GM21515 (cell line): ENCODE measurements around the gene TSPAN4.

Experiments used
- ATAC-seq: cut with Tn5 transposase; IDR thresholded peaks from one replicate; pipeline ENCODE4 v1.9.1; 2021; ENCODE audit not compliant: unreplicated experiment

Gene TSPAN4

GRCh38 chr11:863023-863909 is 20.6 kb downstream of the TSPAN4 start:
- no peak for ATAC-seq

DNA sequence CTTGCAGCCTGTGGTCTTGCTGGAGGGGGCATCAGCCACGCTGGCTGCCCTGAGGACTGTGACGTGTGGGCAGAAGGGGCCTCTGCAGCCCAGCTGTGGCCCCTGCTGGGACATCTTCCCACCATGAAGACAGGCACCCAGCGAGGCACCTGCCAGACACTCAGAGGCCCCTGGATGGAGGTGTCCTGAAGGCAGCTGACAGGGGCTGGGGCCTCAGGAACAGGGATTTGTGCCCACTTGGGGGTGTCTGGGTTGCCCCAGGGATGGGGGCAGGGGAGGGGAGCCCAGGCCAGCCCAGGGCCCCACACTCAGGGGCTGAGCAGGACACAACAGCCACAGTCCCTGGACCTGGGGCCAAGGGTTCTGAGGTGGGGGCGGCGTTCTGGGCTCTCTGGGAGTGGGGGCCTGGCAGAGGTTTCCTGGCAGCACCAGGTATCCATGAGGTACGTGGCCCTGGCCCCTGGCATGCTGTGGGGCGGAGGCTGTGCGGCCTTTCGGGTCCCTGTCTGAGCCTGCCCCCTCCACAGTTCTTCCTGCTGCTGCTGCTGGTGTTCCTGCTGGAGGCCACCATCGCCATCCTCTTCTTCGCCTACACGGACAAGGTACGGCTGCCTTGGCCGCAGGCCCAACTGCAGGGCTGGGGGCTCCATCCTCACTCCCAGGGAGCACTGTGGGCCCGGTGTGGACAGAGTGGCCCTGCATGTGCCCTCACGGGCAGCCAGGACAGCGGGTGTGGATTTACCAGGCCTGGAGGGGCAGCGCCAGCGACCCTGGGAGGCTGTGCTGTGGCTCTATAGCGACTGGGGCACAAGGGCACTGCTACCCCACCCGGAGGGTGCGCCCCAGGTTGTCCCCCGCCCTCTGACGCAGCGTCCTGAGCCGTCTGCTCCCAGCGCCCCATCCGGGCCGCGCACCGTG is 21.5 kb downstream of the TSPAN4 start:
- no peak for ATAC-seq

- no peak for ATAC-seq
Observed at GRCh38 chr11:864898-865297, 22.2 kb downstream of the TSPAN4 start.

DNA sequence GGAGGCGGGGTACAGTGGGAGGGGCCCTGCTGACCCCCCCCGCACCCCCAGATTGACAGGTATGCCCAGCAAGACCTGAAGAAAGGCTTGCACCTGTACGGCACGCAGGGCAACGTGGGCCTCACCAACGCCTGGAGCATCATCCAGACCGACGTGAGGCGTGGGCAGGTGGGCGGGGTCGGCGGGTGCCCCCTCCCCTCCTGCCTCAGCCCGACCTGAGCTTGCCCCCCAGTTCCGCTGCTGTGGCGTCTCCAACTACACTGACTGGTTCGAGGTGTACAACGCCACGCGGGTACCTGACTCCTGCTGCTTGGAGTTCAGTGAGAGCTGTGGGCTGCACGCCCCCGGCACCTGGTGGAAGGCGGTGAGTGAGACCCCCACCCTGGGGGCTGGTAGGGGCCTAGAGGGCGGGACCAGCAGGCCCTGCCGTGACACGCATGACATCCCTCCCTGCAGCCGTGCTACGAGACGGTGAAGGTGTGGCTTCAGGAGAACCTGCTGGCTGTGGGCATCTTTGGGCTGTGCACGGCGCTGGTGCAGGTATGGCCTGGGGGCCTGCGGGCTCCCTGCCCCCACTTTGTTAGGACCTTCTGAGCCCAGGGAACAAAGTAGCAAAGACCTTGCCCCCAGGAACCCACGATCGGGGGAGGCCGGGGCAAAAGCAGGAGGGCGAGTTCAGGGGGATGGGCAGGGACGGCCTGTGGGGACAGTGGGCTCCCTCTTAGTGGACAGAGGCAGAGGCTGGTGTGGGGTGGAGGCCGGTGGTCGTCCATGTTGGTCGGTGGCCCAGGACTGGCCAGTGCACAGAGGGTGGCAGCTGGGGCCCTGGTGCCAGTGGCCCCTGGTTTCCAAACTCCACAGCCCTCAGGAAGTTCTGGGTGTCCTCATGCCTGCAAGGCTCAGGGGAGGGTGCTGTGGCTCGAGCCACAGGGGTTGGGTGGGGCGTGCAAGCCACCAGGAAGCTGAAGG is 23.1 kb downstream of the TSPAN4 start:
- no peak for ATAC-seq

DNA sequence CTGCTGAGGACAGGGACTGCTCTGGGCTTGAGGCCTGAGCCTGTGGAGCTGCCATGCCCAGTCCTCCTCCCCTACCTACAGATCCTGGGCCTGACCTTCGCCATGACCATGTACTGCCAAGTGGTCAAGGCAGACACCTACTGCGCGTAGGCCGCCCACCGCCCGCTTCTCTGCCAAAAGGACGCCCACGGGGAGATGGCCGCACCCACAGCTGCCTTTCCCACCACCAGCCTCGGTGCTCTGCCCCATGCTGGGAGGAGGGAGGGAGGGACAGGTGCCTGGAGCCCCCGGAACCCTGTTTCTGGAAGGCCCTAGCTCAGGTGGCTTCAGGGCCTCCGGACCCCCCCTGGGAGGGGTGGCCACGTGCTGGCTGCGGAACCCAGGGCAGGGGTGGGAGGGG is 23.8 kb downstream of the TSPAN4 start:
- no peak for ATAC-seq

DNA sequence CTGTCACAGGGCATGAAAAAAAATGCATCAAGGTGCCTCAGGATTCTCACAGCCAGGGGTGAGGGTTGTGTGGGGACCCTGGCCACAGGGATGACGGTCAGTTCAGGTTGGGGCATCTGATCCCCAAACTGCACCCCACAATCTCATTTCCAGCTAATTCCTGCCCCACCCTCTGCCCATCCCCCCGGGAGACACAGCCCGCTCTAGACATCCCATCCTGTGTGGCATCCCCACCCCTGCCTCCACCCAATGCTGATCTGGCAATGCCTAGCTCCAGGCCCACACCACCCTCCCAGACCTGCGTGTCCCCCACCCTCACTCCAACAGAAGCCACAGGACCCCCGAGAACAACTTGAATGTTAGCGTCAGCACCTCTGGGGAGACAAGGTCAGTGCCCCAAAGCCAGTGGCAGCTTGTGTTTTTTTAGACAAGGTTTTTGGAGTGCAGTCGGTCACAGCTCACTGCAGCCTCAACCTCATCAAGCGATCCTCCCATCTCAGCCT is 25.3 kb downstream of the TSPAN4 start:
- no peak for ATAC-seq

DNA sequence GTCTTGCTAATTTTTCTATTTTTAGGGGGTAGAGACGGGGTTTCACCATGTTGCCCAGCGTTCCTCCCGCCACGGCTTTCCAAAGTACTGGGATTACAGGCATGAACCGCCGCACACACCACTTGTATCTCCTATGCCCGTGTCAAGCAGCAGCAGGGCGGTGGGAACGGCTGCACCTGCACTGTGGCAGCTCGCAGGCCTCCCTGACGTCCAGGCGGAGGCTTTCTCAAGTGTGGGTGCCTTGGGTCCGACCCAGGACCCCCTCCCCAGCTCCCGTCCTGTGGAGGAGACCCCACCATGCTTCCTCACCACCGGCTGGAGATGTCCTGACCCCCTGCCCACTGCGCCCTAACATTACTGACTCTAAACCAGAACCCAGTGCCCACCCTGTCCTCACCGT is 25.7 kb downstream of the TSPAN4 start:
- ATAC-seq, result no peak

GRCh38 chr11:868802-869201 is 26.1 kb downstream of the TSPAN4 start:
- no peak for ATAC-seq

- no peak for ATAC-seq
Observed at GRCh38 chr11:869399-870126, 26.9 kb downstream of the TSPAN4 start.

DNA sequence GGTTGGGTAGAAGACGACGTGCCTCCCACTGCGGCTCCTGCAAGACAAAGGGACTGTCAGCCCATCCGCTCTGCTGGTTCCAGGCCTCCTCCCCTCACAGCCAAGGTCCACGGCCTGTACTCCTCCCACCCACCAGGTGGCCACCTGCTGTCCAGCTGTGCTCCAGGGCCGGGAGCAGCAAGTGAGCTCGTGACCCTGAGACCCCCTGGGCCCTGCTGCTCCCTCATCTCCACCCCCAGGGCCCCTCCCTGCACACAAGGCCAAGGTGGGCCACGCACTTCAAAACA is 27.4 kb downstream of the TSPAN4 start:
- no peak for ATAC-seq

DNA sequence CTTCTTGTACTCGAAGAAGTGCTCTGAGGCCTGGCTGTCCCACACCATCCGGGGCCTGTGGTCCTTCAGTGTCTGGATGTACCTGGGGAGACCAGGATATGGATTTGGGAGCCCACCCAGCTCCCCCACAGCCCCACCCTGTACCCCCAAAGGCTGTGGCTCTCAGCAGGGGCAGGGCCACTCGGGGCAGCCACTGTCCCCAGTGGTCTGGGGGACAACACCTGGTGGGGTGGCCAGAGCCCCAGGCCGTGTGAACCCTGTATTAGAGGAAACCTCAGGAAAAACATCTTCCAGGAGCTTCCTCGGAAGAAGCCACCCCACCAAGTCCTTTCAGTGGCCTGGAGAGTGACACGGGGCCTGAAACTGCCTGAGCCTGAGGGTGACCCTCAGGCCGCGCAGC is 27.8 kb downstream of the TSPAN4 start:
- no peak for ATAC-seq

DNA sequence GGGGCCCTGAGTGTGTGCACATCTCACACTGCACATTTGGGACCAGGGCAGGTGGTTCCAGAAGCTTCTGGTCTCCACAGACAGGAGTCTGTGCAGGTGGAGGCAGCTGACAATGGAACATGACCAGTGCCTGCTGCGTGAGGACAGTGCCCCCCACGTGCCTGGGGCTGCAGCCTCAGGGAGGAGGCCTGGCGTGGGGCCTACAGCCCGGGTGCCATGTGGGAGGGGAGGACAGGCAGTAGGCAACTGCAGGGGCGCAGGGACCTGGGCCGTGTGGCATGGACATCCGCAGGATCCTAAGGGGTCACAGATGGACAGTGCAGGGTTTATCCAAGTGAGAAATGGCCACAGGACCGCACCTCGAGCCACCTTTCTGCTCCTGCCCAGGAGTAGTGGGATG is 28.8 kb downstream of the TSPAN4 start:
- no peak for ATAC-seq

- ATAC-seq, result no peak
Observed at GRCh38 chr11:872799-873198, 30.1 kb downstream of the TSPAN4 start.

GRCh38 chr11:873706-874105 is 31.1 kb downstream of the TSPAN4 start:
- ATAC-seq, result no peak

- no peak for ATAC-seq
Observed at GRCh38 chr11:875203-875602, 32.6 kb downstream of the TSPAN4 start.

GRCh38 chr11:875769-876301 is 33.2 kb downstream of the TSPAN4 start:
- ATAC-seq, result no peak

DNA sequence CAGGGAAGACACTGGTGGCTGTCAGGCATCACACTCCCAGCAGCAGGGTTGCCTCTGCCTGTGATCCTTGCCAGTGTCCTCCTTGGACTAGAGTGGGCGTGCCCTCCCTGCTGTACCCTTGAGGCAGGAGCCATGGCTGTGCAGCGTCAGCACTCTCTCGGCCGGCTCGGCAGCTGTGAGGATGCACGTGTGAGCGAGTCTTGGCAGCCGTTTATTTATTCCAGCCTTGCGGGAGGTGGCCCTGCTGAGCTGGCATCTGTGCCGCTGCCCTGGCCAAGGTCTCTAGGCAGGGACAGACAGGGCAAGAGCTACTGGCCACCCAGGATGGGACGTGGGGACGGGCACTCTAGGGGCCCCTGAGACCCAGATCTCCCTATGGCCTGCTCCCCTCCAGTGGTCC is 33.9 kb downstream of the TSPAN4 start:
- ATAC-seq, result no peak

- ATAC-seq, result no peak
Observed at GRCh38 chr11:877565-877964, 34.9 kb downstream of the TSPAN4 start.

DNA sequence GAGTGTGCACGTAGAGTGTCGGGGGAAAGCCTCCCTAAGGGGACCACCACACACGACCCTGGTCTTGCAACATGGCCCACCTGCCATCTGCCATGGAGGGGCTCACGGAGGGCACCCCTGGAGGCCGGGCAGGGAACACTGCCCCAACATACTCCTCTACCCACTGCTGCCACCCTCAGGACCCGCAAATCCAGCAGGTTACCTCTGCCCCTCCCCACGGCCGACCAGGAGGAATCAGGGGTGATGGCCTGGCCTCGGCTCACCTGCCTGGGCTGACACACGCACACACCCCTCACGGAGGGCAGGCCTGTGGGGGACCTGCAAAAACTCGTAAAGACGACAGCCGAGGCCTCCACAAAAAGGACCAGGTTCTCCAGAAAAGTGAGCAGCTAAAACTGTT is 37.8 kb downstream of the TSPAN4 start:
- no peak for ATAC-seq

DNA sequence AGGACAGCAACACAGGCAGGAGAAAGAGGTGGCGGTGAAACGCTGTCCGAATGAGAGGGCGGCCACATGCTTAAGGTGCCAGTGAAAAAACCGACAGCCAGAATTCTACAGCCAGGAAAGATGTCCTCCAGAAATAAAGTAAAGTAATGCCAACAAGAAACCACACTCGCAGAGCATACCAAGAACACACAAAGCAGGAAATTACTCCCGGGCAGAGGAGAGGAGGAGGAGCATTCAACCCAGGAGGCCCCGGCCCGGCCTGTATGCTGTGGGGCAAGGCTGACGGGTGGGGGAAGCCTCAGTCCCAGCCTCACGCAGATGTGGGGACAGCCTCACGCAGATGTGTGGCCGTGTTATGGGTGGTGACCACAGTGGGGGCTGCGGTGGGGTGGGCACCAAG is 39.9 kb downstream of the TSPAN4 start:
- no peak for ATAC-seq
